Activated T-cell treated with anti-CD3 and anti-CD28 coated beads for 1 hour (primary cell): ENCODE results near the gene SLC19A1.

Experiments
- DNase-seq: peaks from one replicate; pipeline ENCODE4 v3.0.0-alpha.2; 2020; ENCODE audit warnings: low read depth

SLC19A1 gene

DNA sequence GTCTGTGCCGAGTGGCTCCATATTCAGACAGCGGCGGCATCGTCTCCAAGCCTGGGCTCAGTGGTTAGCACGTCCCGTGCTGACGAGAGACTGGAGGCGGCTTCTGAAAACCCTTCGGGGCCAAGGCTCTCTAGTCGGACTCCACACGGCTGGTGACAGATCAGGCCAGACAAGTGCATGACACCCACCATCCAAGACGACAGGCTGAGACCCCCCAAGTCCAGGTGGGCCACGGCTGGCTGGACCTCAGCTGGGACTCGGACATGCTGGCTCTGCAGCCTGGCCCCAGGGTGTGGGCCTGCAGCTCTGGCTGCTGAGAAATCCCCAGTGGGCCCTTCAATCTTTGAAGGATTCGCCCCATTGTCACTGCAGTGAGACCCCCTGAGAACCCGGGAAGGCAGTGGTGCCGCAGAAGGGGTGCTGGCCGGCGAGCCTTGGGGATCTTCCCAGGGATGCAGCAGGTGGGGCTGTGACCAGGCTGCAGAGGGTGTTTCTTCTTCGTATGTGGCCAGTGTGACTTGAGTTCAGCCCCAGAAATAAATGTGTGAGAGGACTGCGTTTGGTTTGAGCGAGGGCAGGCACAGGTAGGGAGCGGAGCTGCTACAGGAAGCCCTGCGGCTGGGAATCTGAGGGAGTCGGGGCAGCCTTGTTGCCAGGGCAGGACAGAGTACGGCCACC lies 15.9 kb upstream of the SLC19A1 start:
- no peak for DNase-seq

DNA sequence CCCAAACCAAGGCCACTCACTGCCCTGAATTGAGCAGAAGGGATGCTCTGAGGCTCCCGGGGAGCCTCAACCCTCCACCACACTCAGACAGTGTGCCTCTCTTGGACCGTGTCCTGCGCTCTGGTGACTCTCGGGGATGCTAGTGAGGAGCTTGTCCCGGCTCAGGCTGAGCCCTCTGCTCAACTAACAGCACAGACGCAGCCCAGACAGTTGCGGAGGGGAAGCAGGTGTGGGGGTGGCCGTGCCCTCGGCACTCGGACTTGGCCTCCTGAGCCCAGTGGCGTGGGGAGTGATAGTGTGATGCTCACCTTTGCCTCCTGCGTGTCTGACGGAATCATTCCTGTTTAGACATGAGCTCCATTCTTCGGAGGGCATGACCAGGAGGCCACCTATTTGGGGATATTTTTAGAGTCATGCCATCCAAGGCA lies 15.4 kb upstream of the SLC19A1 start:
- no peak for DNase-seq

DNA sequence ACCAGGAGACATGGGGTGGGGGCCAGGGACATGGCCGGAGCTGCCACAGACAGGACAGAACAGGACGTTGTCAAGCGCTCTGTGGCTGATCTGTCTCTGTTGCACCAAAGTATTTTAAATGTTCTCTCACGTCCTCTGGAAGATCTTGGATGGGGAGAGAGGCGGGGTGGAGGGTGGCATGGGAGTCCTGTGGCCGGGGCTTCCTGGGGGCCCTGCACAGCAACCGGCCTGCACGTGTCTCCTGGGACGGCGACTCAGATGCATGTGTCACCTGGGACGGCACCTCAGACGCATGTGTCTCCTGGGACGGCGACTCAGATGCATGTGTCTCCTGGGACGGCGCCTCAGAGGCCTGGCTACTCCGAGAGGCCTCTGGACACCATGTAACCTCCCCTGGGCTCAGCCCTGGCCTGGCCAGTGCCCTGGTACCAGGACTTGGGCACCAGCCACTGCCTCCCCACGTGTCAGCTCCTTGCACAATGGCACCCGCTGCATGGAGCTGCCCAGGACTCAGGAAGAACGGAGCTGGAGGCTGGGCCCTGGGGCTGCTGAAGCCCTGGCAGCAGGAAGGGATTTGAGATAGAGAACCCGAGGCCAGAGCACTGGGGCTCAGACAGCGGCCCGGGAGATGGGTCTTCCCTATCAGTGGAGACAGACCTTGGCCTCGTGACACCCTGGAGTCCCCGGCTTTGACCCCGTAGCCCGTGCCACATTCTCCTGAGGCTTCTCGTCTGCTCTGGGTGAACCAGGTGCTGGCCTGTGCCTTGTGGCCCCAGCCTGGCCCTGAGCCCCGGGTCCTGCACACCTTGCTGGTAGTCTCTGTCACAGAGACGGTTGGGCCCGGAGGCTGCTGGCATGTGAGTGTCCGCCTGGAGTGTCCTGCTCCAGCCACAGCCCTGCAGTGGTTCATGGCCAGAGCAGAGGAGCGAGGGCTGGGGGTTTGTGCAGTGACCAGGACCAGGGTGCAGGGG lies 14.7 kb upstream of the SLC19A1 start:
- no peak for DNase-seq

DNA sequence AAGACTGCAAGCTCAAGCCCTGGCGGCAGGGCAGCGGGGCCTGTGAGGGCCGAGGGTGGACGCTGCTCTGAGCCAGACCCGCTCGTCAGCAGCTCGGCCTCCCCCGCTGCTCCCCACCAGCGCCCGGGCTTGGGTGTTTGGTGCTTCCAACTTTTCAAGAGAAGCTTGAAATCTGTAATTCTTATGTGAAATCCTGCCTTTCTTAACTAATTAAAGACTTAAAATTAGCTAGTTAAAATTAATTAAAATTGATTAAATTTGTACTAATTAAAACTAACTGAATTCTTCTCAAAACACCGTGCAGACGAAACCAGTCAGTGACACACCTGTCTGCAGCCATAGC lies 14.0 kb upstream of the SLC19A1 start:
- DNase-seq: no peak

DNA sequence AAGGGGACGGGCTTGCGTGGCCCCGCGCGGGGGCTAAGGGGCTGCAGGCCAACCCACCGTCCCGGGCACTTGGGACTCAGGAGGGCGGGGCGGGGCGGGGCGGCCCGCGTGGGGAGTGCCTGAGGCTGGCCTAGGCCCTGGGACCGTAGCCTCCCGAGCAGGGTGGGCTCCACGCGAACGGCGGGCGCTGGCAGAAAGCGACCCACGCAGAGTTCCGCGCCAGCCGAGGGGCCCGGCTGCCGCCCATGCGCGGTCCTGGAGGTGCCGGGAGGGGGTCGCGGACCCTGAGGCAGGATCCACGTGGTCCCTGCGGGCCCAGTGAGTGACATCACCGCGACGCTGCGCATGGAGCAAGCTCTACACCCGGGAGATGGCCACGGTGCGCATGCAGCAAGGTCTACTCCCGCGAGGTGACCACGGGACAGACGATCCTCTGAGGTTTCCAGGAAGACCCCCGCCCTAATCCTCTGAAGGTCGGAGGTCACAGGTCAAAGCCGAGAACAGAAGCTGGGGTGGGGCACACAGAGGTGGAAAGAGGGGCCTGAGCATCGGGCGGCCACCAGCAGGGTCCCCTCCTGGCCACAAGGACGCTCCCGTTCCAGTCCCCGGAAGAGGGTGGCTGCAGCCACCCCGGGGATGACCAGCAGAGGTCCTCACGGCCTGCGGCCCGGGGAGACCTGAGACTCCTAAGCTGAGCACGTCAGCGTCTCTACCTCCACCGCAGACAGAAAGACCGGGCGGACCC lies 13.5 kb upstream of the SLC19A1 start:
- peak; percentile 27 for DNase-seq

DNA sequence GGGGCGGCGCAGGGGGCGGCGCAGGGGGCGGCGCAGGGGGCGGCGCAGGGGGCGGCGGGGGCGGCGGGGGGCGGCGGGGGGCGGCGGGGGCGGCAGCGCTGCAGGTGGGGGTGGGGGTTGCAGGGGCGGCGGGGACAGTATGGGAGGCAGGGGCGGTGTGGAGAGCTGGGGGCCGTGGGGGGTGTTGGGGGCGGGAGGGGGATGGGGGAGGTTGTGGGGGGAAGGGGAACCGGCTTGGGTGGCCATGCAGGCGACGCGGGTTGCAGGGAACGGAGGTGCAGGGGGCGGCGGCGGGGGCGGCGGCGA lies 13.0 kb upstream of the SLC19A1 start:
- no peak for DNase-seq

DNA sequence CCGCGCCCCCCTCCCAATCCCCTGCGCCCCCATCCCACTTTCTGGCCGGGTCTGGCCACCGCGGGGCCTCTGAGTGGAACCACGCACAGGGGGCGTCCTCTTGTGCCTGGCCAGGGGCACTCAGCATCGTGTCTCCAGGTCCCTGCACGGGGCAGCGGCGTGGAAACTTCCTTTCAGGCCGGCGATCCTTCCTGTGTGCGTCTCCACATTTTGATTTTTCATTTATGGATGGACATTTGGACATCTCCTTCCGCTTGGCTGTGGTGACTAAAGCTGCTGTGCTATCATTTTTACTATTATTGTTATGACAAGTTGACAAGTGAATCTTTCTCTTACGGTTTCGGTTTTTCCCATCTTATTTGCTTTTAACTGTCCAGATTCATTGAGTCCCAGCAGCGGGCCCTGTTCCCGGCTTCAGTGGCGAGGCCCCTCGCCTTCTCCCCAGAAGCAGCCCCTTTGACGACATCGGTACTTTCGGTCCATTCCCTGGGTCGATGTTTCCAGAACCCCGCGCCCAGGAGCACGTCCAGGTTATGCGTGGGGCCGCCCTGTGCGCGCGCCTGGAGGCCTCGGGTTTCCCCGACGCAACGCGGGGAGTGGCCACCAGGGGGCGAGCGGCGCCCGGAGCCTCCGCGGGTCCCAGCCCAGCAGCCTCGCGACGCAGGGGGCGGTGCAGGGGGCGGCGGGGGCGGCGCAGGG lies 12.4 kb upstream of the SLC19A1 start:
- peak; percentile 93 for DNase-seq

DNA sequence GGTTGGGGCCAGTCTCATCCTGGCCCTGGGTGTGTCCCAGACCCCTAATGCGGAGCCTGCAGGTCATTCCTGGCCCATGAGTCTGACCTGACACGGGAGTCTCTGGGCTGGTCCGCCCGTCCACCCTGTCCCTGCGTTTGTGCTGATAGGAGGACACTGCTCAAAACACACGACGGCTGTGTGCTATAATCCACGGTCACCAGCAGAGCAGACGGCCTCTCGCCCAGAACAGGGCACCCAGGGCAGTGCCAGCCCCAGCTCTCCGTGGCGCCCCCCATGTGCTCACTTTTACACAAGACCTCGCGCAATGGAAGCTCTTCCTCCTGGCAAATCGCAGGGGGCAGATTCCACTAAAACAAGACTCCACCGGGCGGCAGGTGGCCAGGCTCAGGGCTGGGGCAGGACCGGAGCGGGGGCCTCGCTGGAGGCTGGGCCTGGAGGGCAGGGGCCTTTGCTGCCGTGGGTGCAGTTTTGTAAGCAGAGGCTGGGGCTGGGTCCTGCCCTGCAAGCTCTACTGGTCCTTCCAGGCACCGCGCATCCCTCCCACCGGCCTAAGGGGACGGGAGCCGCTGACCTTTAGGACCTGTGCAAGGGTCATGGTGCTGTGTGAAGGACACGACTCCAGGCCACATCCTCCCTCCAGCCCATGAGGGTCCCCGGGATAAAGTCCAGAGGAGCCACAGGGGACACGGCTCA lies 10.6 kb upstream of the SLC19A1 start:
- no peak for DNase-seq

DNA sequence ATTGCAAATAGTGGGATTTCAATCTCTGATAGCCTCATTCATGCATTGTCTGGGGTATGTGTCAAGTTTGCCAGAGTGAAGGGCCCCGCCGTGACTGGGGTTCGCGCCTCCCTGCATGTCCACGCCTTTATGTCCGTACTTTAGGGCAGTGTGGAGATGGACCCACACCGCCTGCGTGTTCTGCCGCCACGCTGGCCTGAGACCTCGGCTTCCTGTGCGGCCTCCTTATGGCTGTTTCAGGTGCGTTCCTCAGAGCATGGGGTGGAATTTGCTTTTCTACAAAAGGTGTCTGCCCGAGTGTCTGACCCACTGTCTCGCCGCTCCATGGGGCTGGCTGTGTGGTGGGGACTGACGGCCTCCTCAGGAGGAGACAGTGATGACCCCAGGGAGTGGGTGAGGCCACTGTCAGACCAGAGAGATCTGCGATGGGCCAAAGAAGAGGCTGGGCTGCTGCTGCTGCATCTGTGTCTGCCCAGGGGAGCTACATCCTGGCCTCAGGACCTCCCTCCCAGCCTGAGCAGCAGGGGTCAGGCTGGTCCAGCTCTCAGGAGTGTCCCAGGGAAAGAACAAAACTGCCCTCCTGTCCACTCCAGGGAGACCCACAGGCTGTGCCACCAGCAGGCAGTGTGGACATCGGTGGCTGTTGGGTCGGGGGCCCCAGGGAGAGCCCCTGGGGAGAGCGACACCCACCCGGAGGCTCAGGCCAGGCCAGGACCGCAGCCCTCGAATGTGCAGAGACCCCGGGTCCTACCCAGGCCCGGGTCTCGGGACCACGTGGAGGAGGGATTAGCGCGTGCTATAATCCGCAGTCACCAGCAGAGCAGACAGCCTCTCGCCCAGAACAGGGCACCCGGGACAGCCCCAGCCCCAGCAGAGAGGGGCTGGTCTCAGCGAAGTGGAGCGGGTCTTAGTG lies 9.8 kb upstream of the SLC19A1 start:
- no peak for DNase-seq

DNA sequence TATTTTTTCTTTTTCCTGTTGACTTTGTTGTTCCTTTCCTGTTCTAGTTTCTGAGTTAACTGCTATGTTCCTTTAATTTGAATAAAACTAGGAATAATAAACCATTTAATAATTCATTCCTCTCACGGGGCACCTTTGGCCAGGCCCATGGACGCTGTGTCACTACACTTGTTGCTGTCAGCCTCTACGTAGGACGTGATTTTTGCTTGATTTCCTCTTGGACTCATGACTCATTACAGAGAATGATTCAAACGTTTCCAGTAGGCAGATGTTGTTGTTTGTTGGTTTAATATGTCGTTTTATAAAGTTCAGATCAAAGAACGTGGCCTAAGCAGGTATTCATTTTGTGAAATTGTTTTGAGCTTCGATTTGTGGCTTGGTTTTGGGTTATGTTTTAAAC lies 9.1 kb upstream of the SLC19A1 start:
- DNase-seq: no peak

DNA sequence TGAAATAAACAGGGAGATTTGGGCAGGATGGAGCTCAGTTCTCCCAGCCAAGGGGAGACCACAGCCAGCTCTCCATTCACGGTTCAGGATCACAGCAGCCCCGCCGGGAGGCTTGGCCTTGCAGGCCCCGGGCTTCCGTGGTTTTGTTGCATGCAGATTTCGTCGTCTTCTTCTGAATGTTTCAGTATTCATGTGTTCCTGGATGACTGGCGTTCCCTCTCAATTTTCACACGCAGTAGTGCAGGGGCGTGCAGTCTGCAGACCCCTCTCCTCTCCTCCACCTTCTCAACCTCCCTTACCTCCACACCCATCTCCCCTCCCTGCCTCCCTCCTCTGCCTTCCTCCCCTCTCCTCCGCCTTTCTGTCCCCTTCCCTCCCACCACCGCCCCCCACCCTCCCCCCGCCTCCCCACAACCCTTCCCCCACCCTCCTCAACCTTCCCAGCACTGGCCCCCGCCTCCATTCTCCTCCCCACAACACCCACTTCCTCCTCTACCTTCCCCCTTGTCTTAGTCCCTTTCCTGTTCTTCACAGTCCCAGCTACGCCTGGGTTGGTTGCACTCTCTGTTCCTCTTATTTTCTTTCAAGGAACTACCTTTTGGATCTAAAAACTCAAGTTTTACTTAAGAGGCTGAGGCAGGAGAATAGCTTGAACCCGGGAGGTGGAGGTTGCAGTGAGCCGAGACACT lies 8.4 kb upstream of the SLC19A1 start:
- DNase-seq: no peak

DNA sequence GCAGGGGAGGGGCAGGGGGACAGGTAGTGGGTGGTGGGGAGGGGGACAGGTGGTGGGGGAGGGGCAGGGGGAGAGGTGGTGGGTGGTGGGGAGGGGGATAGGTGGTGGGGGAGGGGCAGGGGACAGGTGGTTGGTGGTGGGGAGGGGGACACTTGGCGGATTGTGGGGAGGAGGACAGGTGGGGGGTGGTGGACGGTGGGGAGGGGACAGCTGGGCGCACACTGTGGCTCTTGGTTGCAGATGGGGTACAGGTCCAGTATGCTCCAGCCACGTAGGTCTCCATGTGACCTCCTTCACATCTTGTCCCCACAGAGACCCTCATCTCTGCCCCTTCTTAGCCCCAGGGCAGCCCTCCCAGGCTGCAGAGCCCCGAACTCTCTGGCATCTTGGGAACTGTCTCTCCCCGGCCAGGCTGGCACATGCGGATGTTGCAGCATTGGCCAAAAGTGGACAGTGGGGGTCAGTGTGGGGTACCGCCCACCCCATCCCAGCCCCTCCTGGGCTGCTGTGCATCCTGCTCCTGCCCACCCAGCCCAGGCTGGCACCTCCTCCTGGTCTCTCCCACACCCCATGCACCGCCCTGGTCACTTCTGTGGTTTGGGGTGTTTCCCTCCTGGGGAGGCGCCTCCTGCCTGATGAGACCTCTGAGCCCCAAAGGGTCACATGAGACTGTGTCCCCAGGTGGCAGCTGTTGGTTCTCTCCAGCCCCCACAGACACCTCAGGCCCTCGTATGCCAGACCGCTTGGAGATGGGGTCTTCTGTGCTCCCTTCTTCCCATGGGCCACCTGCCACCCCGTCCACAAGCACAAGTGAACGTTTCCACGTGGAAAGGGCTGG lies 7.6 kb upstream of the SLC19A1 start:
- no peak for DNase-seq

DNA sequence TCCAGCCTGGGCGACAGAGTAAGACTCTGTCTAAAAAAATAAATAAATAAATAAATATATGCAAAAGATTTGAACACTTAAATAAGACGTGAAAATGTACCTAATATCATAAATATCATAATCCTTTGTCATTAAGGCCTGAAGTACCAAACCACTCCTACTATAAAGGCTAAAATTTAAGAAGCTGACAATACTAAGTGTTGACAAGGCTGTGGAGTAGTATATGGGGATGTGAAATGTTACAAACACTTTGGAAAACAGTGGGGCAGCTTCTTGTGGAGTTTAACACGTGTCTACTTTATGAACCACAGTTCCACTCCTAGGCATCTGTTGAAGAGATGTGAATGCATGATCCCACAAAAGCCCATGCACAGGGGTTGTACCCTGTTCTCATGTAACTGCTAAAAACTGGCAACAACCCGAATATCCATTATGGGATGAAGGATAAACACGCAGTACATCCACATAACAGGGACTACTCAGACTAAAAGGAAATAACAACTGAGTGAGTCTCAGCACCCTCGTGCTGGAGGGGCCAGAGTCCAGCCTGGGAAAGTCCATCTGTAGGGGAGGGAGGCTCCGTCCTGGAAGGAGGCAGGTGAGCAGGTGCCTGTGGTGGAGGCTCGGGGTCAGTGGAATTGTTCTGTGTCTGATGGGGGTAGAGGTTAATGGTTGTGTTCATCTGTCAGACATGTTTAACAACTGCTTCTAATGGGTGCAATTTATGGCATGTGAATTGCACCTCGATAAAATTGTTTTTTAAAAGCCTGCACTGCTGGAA lies 6.7 kb upstream of the SLC19A1 start:
- no peak for DNase-seq

DNA sequence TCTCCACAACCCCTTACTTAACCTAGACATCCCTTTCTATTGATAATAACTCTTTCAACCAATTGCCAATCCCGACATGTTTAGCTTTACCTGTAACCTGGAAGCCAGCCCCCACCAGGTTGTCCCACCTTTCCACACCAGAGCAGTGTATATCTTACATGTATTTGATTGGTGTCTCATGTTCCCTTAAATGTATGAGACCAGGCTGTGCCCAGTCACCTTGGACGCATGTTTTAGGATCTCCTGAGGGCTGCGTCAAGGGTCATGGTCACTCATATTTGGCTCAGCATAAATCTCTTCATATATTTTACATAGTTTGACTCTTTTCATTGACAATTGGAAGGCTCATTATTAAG lies 5.3 kb upstream of the SLC19A1 start:
- no peak for DNase-seq

DNA sequence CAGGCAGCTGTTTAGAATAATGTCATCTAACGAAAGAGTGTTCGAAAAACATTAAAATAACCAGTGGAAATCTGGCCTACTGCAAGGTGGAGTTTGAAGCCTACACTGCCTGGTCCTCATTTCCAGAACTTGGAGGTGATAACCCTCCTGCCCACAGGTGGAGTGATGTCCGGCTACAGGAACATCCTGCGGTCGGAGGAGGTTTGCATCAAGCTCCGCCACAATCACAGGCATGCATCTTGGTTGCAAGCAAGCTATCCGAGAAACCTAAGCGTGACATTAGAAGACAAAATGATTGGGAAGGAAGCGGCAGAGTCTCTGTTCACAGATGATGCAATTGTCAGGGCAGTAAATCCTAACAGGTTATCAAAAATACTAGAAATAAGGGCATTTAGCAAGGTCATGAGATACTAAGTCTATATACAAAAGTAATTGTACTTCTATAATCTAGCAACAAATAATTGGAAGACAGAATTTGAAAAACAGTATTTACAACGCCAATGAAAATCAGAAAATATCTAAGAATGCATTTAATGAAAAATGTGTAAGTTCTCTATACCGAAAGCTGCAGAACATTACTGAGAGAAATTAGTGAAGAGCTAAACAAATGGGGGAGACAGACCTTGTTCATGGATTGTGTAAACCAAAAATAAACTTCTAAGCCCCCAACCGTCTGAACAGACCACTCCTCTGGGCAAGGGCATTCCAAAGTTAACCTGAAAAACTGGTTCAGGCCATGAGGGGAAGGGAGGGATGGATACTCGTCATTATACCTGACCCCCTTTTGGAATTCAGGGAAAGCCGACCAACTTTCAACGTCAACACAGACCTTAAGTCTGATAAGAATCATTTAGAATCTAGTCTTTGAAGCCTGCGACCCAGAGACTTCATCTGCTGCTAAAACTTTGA lies 4.7 kb upstream of the SLC19A1 start:
- DNase-seq: no peak

DNA sequence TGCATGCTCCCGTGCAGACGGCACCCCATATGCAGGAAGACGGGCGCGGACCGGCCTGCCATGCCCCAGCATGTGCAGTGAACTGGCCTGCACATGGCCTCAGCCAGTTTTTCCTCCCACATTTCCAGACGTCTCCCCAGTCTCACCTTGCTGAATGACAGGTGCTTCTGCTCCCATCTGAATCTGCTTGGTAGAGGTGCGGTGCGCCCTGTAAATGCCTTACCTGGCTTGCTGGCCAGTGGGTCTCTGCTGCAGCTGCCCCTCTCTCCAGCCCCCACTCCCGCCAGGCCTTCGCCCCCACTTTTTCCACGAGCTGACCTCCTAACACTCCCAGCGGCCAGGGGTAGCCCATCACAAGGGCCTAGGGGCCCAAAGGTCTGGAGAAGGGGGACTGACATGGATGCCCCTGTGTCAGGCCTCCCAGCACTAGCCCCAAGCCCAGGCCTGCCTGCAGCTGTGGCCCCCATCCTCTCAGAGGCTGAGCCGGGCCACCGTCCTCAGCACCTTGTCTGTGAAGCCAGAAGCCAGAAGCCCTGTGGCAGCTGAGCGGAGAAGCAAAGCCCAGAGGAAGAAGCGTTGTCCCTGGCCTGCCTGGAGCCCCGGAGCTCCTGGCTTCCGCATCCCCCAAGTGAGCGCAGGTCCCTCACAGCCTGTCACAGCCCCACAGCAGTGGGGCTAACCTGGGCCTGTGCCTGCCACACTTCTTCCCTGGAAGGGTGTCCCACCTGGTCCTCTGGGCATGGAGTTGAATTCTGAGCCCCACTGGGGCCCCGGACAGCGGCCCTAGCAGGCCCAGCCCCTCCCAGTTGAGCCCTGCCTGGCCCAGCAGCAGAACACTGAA lies 3.7 kb upstream of the SLC19A1 start:
- DNase-seq: no peak

DNA sequence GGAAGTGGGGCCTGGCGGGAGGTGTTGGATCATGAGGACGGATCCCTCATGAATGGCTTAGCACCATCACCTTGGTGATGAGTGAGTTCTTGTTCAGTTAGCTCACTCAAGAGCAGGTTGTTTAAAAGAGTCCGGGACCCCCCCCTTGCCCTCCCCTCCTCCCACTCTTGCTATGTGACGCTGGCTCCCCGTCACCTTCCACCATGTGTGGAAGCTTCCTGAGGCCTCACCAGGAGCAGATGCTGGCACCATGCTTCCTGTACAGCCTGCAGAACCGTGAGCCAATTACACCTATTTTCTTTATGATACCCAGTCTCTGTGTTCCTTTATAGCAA lies 3.0 kb upstream of the SLC19A1 start:
- no peak for DNase-seq
